K562 (cell line): ENCODE measurements around the gene SLC2A9.

Experiments
- CBFB ChIP-seq: sonication (generic); formaldehyde crosslinking; IDR thresholded peaks from 2 replicates; pipeline ENCODE4 v1.4.0; 2020; ENCODE audit warnings: mild to moderate bottlenecking, missing genetic modification reagents
- HIVEP1 ChIP-seq: fragments of 250-450 bp; sonication (Bioruptor Pico); IDR thresholded peaks from 2 replicates; pipeline ENCODE4 v1.4.0; 2020; ENCODE audit warnings: mild to moderate bottlenecking
- NR2C1 ChIP-seq, 2 experiments: fragments of 450-650 bp; IDR thresholded peaks; 2 replicates each; pipeline ENCODE4 v1.6.1; 2017; ENCODE audit warnings: mild to moderate bottlenecking in 2 of 2, antibody characterized with exemption in 1 of 2, inconsistent platforms in 1 of 2, missing compliant biosample characterization in 1 of 2, missing genetic modification characterization in 1 of 2
- POLR2AphosphoS5 ChIP-seq: IDR thresholded peaks from 2 replicates; pipeline ENCODE4 v1.6.1; 2011; ENCODE audit warnings: mild to moderate bottlenecking, low read depth, low read length, moderate library complexity; ENCODE audit not compliant: control insufficient read depth, insufficient read depth
- SIX5 ChIP-seq, 2 experiments: IDR thresholded peaks; 2 replicates each; pipeline ENCODE4 v1.6.1; 2011; ENCODE audit warnings: low read length in 2 of 2, borderline replicate concordance in 1 of 2, low read depth in 1 of 2, mild to moderate bottlenecking in 1 of 2, moderate library complexity in 1 of 2; ENCODE audit not compliant: insufficient read depth in 1 of 2
- TF ChIP-seq, protein P1 (sequence below), 3 experiments: IDR thresholded peaks in 2 of 3; conservative IDR thresholded peaks in 1 of 3; 2 replicates each; pipeline ENCODE4 v1.5.1; 2011 to 2012; ENCODE audit warnings: low read length in 3 of 3, mild to moderate bottlenecking in 3 of 3, control low read depth in 2 of 3, improper control_type of control experiment in 1 of 3, inconsistent platforms in 1 of 3, low read depth in 1 of 3, mixed read lengths in 1 of 3, moderate library complexity in 1 of 3; ENCODE audit not compliant: insufficient read depth in 2 of 3
- TF ChIP-seq, protein P2 (sequence below): sonication (generic); formaldehyde crosslinking; IDR thresholded peaks from 2 replicates; pipeline ENCODE4 v1.9.0; 2022; ENCODE audit warnings: mild to moderate bottlenecking, missing genetic modification reagents
- TF ChIP-seq, protein P3 (sequence below): fragments of 250-450 bp; sonication (Bioruptor Pico); IDR thresholded peaks from 2 replicates; pipeline ENCODE4 v1.9.0; 2021; ENCODE audit warnings: mild to moderate bottlenecking

DNA sequence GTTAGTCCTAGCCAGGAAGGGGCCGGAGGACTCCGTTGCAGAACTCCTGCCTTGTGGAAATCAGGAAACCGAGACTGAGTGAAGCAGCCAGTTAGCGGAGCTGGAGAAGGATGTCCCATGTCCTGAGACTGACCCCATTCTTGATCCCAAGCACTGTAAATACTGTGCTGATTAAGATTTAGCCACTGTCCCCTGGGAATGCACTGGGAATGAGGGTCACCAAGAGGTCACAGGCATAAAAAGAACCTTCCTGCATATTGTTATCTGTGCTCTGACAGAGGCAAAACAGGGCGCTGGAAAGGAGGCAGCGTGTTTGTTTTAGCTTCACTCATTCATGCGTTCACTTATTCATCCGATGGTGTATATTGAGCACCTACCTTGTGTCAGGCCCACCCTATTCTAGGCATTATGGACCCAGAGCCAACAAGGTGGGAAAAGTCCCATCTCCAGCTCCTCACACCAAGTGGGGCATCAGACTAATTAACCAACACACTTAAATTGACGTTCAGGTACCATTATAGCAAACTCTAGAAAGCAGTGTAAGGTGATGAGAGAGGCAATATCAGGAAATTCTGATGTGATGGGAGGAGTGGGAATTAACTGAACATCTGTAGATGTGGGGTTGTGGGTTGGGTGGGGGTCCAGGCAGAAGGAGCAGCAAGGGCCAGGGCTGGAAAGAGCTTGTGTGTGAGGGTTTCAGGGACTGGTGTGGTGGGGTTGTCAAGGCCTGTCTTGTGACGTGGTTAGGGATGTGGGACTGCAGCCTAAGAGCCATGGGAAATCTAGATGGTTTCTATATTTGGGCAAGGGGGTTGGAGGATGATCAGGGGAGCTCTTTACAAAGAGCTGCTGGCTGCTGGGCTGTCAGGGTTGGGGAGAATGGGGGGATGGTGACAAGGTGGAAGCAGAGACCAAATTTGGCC, 10.6 kb upstream of the SLC2A9 start:
- TF ChIP-seq CBFB (CRISPR knock-in tag): no peak
- no peak for TF ChIP-seq POLR2AphosphoS5
- TF ChIP-seq NR2C1 (IDR thresholded peaks at IDR 0.05): no peak
- TF ChIP-seq NR2C1 (tag; IDR thresholded peaks at IDR 0.05): no peak
- no peak for TF ChIP-seq SIX5 (IDR thresholded peaks at IDR 0.05; ENCODE audit: borderline replicate concordance in 1 of 2, insufficient read depth in 1 of 2, low read depth in 1 of 2, low read length in 2 of 2)
- TF ChIP-seq, protein P1, sequence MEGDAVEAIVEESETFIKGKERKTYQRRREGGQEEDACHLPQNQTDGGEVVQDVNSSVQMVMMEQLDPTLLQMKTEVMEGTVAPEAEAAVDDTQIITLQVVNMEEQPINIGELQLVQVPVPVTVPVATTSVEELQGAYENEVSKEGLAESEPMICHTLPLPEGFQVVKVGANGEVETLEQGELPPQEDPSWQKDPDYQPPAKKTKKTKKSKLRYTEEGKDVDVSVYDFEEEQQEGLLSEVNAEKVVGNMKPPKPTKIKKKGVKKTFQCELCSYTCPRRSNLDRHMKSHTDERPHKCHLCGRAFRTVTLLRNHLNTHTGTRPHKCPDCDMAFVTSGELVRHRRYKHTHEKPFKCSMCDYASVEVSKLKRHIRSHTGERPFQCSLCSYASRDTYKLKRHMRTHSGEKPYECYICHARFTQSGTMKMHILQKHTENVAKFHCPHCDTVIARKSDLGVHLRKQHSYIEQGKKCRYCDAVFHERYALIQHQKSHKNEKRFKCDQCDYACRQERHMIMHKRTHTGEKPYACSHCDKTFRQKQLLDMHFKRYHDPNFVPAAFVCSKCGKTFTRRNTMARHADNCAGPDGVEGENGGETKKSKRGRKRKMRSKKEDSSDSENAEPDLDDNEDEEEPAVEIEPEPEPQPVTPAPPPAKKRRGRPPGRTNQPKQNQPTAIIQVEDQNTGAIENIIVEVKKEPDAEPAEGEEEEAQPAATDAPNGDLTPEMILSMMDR (IDR thresholded peaks at IDR 0.05 in 2 of 3, conservative IDR thresholded peaks at IDR 0.05 in 1 of 3; ENCODE audit: insufficient read depth in 2 of 3, low read depth in 1 of 3, low read length in 3 of 3): no peak
- TF ChIP-seq HIVEP1 (CRISPR knock-in tag): no peak
- TF ChIP-seq, protein P2, sequence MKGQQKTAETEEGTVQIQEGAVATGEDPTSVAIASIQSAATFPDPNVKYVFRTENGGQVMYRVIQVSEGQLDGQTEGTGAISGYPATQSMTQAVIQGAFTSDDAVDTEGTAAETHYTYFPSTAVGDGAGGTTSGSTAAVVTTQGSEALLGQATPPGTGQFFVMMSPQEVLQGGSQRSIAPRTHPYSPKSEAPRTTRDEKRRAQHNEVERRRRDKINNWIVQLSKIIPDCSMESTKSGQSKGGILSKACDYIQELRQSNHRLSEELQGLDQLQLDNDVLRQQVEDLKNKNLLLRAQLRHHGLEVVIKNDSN: no peak
- TF ChIP-seq, protein P3, sequence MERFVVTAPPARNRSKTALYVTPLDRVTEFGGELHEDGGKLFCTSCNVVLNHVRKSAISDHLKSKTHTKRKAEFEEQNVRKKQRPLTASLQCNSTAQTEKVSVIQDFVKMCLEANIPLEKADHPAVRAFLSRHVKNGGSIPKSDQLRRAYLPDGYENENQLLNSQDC (CRISPR knock-in tag): no peak
